ENCODE measurements around the gene STRA6.

STRA6 gene

DNA sequence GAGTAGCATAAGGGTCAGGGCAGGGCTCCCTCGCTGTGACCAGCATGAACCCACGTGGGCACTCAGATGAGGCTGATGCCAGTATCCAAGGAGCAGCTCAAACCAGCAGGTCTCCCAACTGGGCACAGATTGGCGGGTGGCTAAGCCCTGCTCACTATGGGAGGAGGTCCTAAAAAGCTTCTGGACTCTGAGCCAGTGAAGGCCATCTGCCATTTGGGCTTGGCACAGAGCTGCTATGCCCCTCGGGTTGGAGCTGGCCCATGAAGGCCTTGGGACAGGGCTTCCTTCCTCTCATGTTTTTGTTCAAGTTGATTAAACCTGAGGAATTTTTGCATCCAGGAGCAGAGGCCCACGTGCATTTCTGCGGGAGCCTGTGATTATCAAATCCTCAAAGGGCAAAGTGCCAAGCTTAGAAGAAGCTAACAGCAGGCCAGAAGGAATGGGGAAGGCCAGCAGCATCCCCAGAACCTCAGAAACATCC, 4.3 kb upstream of the STRA6 start:
- DNase-seq (ENCODE audit: low read depth), result no peak

- DNase-seq (ENCODE audit: low read depth), result no peak
Measured at GRCh38 chr15:74205582-74205947, 3.0 kb upstream of the STRA6 start.

DNA sequence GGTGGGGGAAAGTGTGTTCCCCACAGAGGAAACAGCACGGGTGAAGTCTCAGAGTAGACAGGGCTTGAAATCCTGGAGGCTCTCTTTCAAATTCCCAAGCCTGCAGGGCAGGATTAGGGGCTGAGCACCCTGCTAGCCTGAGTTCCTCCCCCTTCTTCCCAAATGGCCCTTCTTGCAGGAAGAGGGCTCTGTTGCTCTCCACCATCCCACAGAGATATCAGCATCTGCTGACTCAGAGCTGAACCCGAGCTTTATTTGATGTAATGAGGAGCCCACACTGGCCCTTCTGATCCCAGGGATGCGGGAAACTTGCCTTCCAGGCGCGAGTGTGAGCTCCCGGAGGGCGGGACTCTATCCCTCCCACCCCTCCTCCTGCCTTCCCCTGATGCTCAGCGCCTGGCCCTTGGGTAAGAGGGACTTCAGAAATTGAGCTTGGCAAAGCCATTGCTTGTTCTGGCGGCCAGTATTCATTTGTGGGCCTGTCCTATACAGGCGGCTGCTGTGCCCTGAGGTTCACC, 1.4 kb upstream of the STRA6 start:
- DNase-seq (ENCODE audit: low read depth), result peak; percentile 42

DNA sequence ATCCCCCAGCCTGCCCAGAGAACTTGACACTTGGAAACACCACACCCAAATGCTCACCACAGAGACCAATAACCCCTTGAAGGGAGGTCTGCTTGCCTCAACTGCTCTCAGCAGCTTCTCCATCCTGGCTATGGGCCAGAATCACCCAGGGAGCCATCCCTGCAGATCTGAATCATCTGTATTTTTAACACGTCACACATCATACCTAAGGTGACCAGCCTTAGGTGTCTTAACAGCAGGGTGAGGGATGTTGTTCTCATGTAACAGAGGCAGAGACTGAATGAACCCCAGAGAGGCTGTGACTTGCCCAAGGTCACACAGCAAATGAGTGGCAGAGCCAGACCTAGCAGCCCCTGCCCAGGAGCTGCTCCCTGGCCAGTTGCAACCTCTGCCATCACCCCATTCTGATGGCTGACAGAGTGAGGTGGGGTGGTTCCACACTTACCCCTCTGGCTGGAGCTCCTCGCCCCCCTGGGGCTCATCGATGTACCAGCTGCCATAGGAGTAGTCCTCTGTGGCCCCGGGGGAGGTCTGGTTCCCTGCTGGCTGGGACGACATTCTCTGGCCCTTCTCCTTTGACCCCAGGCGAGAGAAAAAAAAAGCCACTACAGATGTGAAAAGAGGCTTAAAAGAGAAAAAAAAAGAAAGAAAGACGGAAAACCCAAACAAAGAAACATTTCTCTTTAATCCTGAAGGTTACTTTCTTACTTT, 722 bp downstream of the STRA6 start:
- no peak for DNase-seq (ENCODE audit: low read depth)

GRCh38 chr15:74200871-74201419, 1.6 kb downstream of the STRA6 start:
- DNase-seq (ENCODE audit: low read depth), result peak; percentile 52

- DNase-seq (ENCODE audit: low read depth), result peak; percentile 71
Measured at GRCh38 chr15:74200412-74200815, 2.2 kb downstream of the STRA6 start.

GRCh38 chr15:74199297-74199652, 3.3 kb downstream of the STRA6 start:
- no peak for DNase-seq (ENCODE audit: low read depth)

- DNase-seq (ENCODE audit: low read depth), result no peak
Measured at GRCh38 chr15:74197176-74197965, 5.2 kb downstream of the STRA6 start.

GRCh38 chr15:74196175-74196574, 6.4 kb downstream of the STRA6 start:
- DNase-seq (ENCODE audit: low read depth), result no peak

DNA sequence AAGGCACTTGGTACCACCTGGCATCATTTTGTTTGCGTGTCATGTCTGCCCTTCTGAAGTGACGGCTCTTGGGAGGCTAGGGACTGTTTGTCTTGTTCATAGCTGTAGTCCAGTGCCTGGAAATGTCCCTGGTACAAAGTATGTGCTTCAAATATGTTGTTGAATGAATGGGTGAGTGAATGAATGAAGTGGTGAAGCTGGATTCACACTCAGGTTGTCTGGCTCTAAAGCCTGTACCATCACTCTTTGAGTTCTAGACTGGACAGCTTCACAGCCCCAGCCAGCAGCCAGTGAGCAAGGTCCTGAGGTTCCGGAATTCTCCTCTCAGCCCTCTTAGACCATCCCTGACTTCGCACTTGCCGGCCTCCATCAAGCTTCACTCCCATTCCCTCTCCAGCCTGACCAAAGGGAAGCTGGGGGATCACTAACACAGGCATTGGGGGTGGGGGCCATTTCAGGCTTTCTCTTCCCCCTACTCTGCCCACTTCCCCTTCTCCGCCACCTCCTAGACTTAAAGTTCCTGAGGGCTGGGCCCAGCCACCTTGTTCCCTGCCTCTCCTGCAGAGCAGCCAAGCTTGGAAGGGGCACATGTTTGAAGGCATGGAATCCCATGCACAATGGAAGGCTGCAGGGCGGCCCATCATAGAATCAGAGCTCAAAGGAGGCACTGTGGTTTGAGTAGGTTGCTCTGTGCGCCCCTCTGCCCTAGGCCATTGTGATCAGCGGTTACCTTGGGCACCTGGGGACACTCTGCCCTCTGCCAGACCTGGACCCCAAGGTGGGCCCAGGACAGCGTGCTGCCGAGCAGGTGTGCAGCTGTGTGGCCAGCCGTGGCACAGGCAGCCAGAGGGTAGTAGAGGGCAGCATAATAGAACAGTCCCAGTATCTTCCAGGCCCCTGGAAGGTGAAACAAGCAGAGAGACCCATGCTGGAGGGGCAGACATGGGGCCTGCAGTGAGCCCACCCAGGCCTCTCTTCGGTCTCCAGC, 7.7 kb downstream of the STRA6 start:
- DNase-seq (ENCODE audit: low read depth), result no peak

DNA sequence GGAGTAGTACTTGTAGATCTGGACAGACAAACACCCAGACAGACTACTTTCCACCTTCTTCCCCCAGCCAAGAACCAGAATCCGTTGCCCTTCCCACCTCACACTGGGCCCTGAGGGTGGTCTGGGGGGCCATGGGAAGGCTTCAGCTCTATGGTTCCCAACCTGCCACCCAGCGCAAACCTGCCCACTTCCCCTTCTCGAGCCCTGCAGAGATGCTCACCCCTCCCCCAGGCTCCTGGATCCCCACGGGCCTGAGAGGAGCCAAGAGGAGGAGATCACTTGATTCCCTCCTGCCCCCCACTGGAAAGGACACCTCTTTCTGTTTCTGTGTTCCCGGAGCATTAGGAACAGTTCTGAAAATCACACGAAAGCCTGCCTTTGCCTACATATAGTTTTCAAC, 8.7 kb downstream of the STRA6 start:
- no peak for DNase-seq (ENCODE audit: low read depth)

GRCh38 chr15:74193299-74193718, 9.3 kb downstream of the STRA6 start:
- no peak for DNase-seq (ENCODE audit: low read depth)

DNA sequence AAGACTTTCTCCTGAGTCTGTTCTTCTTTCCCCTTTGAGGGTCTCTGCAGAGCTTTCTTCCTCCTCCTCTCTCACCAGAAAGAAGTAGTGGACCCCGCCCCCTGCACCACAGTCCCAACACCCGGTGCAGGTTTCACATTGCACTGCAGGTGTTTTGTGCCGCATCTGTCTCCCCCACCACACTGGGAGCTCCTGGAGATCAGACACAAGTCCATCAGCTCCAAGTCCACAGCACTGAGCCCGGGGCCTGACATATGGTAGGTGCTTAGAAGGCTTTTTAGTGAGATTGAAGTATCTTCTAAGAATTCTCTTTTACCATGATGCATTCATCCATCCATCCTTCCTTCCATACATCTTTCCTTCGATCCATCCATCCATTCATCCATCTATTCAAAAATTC, 9.8 kb downstream of the STRA6 start:
- DNase-seq (ENCODE audit: low read depth), result no peak

GRCh38 chr15:74191798-74192197, 10.8 kb downstream of the STRA6 start:
- no peak for DNase-seq (ENCODE audit: low read depth)

DNA sequence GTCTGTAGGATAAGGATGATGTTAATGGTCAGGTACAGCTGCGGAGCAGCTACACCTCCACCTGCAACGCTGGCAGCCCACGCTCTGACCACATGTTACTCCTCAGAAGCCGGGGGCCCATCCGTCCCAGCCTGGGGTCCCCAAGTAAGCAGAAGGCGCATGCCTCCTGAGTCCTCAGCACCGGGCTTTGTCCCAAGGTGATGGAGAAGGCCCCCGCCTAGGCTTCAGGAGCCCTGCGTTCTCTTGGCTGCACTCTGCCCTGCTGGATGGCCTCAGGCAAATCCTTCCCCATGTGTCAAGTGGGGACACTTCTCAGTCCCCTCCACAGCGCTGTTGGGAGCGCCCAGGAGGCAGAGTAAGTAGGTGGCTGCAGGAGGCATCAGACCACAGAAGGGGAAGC, 14.4 kb downstream of the STRA6 start:
- DNase-seq (ENCODE audit: low read depth), result no peak

DNA sequence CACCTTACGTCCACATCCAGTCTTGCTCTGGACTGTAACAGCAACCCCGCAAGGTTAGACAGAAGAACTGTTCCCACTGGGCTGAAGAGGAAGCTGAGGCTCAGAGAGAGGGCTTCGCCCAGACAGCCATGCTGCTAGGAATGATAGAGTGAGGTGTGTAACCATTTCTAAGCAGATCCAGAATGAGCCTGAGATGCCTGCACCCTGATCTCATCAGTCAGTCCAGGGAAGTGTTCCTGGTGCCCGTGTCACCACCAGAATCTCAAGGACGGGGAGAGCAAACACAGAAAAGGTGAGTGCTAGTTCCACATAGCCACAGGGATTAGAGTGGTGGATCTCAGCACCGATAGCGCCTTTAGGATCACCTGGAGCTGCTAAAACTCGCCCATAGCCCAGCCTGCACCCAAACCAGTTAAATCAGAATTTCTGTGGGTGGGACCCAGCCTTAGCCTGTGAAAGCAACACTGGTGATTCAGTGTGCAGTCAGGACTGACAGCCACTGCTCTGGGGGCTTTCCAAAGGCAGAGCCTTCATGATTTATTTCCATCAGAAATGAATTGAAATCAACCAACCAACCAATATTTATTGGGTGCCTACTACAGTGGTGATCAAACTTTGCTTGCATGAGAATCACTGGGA, 16.8 kb downstream of the STRA6 start:
- no peak for DNase-seq (ENCODE audit: low read depth)

GRCh38 chr15:74184582-74185091, 17.9 kb downstream of the STRA6 start:
- DNase-seq (ENCODE audit: low read depth), result no peak

DNA sequence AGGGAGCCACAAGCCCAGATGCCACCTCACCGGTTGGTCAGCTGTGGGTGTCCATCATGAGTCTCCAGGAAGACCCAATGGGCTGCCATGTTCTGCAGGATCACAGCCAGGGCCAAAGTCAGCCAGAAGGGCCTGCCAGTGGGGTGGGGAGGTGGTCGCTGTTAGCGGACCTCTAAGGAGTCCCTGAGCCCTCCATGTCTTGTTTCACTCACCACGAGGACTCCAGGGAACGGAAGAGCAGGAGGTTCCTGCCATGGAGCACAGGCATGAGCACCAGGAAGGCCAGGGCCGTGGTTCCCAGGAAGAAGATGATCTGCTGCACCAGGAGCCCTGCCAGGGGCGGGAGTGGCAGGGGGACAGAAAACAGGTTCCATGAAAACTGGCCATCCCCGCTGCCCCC, 20.5 kb downstream of the STRA6 start:
- no peak for DNase-seq (ENCODE audit: low read depth)

DNA sequence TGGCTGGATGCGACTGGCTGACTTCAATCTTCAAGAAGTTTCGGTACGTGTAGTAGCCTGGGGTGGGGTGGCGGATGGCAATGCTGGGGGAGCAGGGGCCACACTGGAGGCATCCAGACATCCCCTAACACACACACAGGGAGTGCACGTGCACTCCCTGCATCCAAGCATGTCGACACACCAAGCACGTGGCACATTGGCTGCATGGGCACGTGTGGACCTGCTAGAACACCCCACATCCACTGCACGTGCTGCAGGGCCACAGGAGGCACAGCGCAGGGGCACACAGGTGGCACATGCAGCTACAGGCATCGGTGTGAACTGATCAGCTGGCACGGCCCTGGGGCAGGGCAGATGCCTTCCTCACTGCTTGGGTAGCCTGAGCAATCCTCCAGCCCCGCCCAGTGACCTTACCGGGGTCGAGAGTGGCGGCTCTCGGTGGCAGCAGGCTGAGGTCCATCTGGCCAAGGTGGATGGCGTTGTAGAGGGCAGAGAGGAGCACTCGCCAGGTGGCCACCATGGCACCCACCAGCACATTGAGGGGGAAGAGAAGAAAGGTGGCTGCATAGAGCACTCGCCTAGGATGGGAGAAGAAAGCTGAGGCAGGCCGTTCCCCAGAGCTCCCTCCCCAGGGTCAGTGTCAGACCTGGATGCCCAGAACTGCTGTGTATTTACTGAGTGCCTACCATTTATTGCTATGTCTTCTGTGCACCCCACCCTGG, 21.5 kb downstream of the STRA6 start:
- no peak for DNase-seq (ENCODE audit: low read depth)
